Measurements from ENCODE around the gene ZNF648. TPM values are rescaled to one million over a fixed set of nuclear protein-coding genes. Genes with fewer than 3 reads are reported as not detected.
"Not testable (repeated sequence)": the region's sequence is repeated elsewhere in the genome, so short reads cannot be mapped to it uniquely, and the experiment has no call there.

Gene ZNF648
- total RNA-seq, 1 donor from 2014 or later = not detected

DNA sequence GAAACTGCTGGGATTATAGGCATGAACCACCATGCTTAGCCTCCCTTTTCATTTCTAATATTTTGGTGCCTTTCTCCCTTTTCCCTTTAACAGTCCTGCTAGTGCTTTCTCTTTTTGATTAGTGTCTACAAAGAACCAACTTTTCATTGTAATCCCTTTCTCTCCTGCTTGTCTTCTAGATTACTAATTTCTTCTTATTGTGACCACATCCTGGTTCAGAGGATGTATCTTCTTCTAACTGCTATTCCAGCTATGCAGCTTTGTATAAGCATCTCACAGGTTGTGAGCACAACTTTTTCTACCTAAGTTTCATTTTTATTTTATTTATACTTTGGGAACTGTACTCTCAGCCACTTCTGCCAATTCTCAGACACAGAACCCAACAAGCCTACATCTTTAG lies 14.7 kb downstream of the ZNF648 start:
- no peak overlapping the region for H3K27ac ChIP-seq
- TF ChIP-seq, protein P1, sequence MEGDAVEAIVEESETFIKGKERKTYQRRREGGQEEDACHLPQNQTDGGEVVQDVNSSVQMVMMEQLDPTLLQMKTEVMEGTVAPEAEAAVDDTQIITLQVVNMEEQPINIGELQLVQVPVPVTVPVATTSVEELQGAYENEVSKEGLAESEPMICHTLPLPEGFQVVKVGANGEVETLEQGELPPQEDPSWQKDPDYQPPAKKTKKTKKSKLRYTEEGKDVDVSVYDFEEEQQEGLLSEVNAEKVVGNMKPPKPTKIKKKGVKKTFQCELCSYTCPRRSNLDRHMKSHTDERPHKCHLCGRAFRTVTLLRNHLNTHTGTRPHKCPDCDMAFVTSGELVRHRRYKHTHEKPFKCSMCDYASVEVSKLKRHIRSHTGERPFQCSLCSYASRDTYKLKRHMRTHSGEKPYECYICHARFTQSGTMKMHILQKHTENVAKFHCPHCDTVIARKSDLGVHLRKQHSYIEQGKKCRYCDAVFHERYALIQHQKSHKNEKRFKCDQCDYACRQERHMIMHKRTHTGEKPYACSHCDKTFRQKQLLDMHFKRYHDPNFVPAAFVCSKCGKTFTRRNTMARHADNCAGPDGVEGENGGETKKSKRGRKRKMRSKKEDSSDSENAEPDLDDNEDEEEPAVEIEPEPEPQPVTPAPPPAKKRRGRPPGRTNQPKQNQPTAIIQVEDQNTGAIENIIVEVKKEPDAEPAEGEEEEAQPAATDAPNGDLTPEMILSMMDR (IDR thresholded peaks at IDR 0.05) = no peak
- TF ChIP-seq POLR2AphosphoS5 (IDR thresholded peaks at IDR 0.05; ENCODE audit: insufficient read depth in 1 of 2, low read depth in 1 of 2) (no peak), POLR2A (IDR thresholded peaks at IDR 0.05) (no peak)
- intact Hi-C loops (cut with DNase I) = no loop called here

GRCh38 chr1:182045481-182045880 lies 16.0 kb downstream of the ZNF648 start:
- DNase-seq (ENCODE audit: extremely low spot score in 2 of 2); H3K4me3 ChIP-seq; intact Hi-C loops (cut with DNase I); H3K27me3 ChIP-seq; H3K36me3 ChIP-seq; H3K27ac ChIP-seq; H3K9me3 ChIP-seq; H3K4me1 ChIP-seq: not testable (repeated sequence)

More for the DNA sequence above, 14.7 kb downstream of the ZNF648 start:
- Histone ChIP-seq H3K9me3 (no peaks in the 10 kb centered on the region), H3K36me3 (no peaks in the 10 kb centered on the region), H3K4me3 (no peak overlapping the region), H3K27me3 (no peaks in the 10 kb centered on the region), H3K4me1 (no peaks in the 10 kb centered on the region)
- DNase-seq (ENCODE audit: extremely low spot score in 2 of 2) = no peak

- no peaks in the 10 kb centered on the region for H3K9me3 ChIP-seq
- no peaks in the 10 kb centered on the region for H3K36me3 ChIP-seq
- no peak overlapping the region for H3K27ac ChIP-seq
- H3K27me3 ChIP-seq = no peaks in the 10 kb centered on the region
- no peaks in the 10 kb centered on the region for H3K4me1 ChIP-seq
- H3K4me3 ChIP-seq = no peak overlapping the region
- no peak for DNase-seq (ENCODE audit: extremely low spot score in 2 of 2)
- TF ChIP-seq, protein P1 (IDR thresholded peaks at IDR 0.05) = no peak
- TF ChIP-seq POLR2AphosphoS5 (IDR thresholded peaks at IDR 0.05; ENCODE audit: insufficient read depth in 1 of 2, low read depth in 1 of 2) = peak in 1 of 2 donors; percentile 12
- no peak for TF ChIP-seq POLR2A (IDR thresholded peaks at IDR 0.05)
- intact Hi-C loops (cut with DNase I) = no loop called here
These were observed 19.9 kb downstream of the ZNF648 start for GRCh38 chr1:182041615-182042014.

GRCh38 chr1:182038220-182038619 lies 23.3 kb downstream of the ZNF648 start:
- DNase-seq (ENCODE audit: extremely low spot score in 2 of 2) = no peak
- Histone ChIP-seq H3K36me3 (no peaks in the 10 kb centered on the region), H3K9me3 (no peaks in the 10 kb centered on the region), H3K4me1 (no peaks in the 10 kb centered on the region), H3K4me3 (no peak overlapping the region), H3K27me3 (no peaks in the 10 kb centered on the region), H3K27ac (no peak overlapping the region)
- intact Hi-C loops (cut with DNase I) = no loop called here
- TF ChIP-seq POLR2A (IDR thresholded peaks at IDR 0.05) (no peak), POLR2AphosphoS5 (IDR thresholded peaks at IDR 0.05; ENCODE audit: insufficient read depth in 1 of 2, low read depth in 1 of 2) (no peak)
- TF ChIP-seq, protein P1 (IDR thresholded peaks at IDR 0.05) = no peak

GRCh38 chr1:182035097-182035770 lies 26.3 kb downstream of the ZNF648 start:
- Histone ChIP-seq H3K4me1 (no peaks in the 10 kb centered on the region), H3K36me3 (no peaks in the 10 kb centered on the region), H3K27ac (no peak overlapping the region), H3K4me3 (no peak overlapping the region), H3K9me3 (no peaks in the 10 kb centered on the region), H3K27me3 (no peaks in the 10 kb centered on the region)
- TF ChIP-seq POLR2A (IDR thresholded peaks at IDR 0.05) (no peak), POLR2AphosphoS5 (IDR thresholded peaks at IDR 0.05; ENCODE audit: insufficient read depth in 1 of 2, low read depth in 1 of 2) (no peak)
- TF ChIP-seq, protein P1 (IDR thresholded peaks at IDR 0.05) = no peak
- intact Hi-C loops (cut with DNase I) = no loop called here
- no peak for DNase-seq (ENCODE audit: extremely low spot score in 2 of 2)

Measured in vagina (tissue), 2 donors.